ENCODE measurements around the gene ZNF799.
A peak's percentile ranks its signal among the peaks of the same experiment; 100 is the strongest.
"Not testable (repeated sequence)": the region's sequence is repeated elsewhere in the genome, so short reads cannot be mapped to it uniquely, and the experiment has no call there.

The ZNF799 gene

GRCh38 chr19:12400633-12401502, at the start of gene ZNF799:
ZNF799 (minus strand) TSS chr19:12401271; CDS start chr19:12401070, 201 bp downstream.
- peak; percentile 92 for DNase-seq (ENCODE audit: low read depth)

- no peak for DNase-seq (ENCODE audit: low read depth)
These were observed 49.8 kb upstream of the ZNF799 start for GRCh38 chr19:12450844-12451243.

- DNase-seq (ENCODE audit: low read depth), result no peak
These were observed 47.7 kb upstream of the ZNF799 start for GRCh38 chr19:12448808-12449207.

- DNase-seq (ENCODE audit: low read depth), result peak; percentile 96
These were observed 39.7 kb upstream of the ZNF799 start, which contains the start of gene ZNF443 for GRCh38 chr19:12440541-12441316. ZNF443 (minus strand) TSS chr19:12441021; CDS start chr19:12440914, 107 bp downstream.

- not testable (repeated sequence) for DNase-seq (ENCODE audit: low read depth)
These were observed 38.8 kb upstream of the ZNF799 start for GRCh38 chr19:12439686-12440540.

GRCh38 chr19:12430726-12431299, 29.7 kb upstream of the ZNF799 start:
- not testable (repeated sequence) for DNase-seq (ENCODE audit: low read depth)

GRCh38 chr19:12425888-12426274, 24.8 kb upstream of the ZNF799 start:
- DNase-seq (ENCODE audit: low read depth), result no peak

GRCh38 chr19:12425236-12425887, 24.3 kb upstream of the ZNF799 start:
- no peak for DNase-seq (ENCODE audit: low read depth)

GRCh38 chr19:12417273-12417672, 16.2 kb upstream of the ZNF799 start:
- DNase-seq (ENCODE audit: low read depth), result not testable (repeated sequence)

- DNase-seq (ENCODE audit: low read depth), result no peak
These were observed 10.8 kb upstream of the ZNF799 start for GRCh38 chr19:12411893-12412292.

- not testable (repeated sequence) for DNase-seq (ENCODE audit: low read depth)
These were observed 1.0 kb downstream of the ZNF799 start for GRCh38 chr19:12399901-12400632.

GRCh38 chr19:12391148-12391547, 9.9 kb downstream of the ZNF799 start:
- DNase-seq (ENCODE audit: low read depth), result not testable (repeated sequence)

- DNase-seq (ENCODE audit: low read depth), result not testable (repeated sequence)
These were observed 14.7 kb downstream of the ZNF799 start for GRCh38 chr19:12386365-12386764.

GRCh38 chr19:12380444-12380737, 20.7 kb downstream of the ZNF799 start:
- DNase-seq (ENCODE audit: low read depth), result no peak

- DNase-seq (ENCODE audit: low read depth), result no peak
These were observed 21.2 kb downstream of the ZNF799 start for GRCh38 chr19:12379732-12380443.

GRCh38 chr19:12374026-12374425, 27.0 kb downstream of the ZNF799 start:
- DNase-seq (ENCODE audit: low read depth), result no peak

GRCh38 chr19:12365236-12366162, 35.6 kb downstream of the ZNF799 start, which contains the start of gene ZNF442:
ZNF442 (minus strand) TSS chr19:12365683; CDS start chr19:12363631, 2,052 bp downstream.
- peak; percentile 89 for DNase-seq (ENCODE audit: low read depth)

GRCh38 chr19:12364391-12365235, 36.5 kb downstream of the ZNF799 start:
- no peak for DNase-seq (ENCODE audit: low read depth)

All from fibroblast of the conjunctiva (primary cell).